ENCODE results near the gene OTOG.

OTOG gene

DNA sequence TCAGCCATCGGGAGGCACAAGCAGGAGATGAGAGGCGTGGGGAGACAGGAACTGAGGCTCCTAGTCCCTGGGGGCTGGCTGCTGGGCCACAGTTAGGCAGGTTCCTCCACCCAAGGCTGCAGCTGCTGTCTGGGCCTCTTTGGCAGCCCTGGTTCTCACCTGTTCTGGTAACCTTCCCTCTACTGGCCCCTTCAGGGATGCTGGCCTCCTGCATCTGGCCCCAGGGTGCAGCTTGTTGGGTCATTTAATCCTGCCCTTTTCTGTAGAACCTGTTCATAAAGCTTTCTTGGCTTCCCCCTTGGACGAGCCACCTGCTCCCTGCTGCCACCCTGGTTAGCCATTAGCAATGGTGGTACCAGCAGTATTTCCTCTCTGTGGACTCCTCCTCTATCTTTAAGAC is 8.3 kb upstream of the OTOG start:
- DNase-seq (ENCODE audit: insufficient read length, low spot score), result no peak
- FAIRE-seq, result no peak

DNA sequence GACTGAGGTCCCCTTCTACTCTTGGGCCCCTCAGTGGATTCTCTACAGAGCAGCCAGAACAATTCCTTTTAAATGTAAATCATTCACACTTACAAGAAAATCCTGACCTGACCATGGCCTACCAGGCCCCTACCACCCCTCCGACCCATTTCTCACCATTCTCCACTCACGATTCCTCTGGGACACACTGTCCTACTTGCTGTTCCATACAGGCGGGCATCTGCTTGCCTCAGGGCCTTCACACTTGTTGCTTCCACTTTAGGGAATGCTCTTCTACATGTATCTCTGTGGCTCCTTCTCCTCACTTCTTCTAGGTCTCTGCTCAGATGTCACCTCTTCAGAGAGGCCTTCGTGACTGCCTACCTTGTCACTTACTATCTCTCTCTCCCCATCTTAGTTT is 6.3 kb upstream of the OTOG start:
- FAIRE-seq (no peak), DNase-seq (ENCODE audit: insufficient read length, low spot score) (no peak)

DNA sequence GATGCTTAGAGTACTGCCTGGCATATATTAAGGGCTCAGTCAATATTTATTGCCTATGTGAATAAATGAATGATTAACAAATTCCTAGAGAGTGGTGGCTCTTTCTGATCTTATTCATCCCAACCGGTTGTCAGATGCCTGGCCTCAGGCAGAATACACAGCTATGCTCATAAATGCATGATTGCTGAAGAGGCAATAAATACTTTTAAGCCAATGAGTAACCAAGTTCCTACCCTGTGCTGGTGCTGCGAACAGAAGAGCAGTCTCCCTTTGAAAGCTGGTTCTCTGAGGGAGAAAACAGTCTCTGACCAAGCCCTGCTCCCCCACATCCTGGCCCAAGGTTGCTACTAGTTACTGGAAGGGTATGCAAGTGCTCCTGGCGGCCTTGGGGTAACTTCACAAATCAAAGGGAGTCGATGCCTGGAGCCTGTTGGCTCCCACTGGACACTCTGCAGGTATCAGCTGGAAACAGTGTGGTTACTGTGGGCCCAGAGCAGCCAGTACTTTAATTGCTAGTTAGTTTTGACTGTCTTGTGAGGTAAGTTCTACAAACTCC is 5.7 kb upstream of the OTOG start:
- DNase-seq (ENCODE audit: insufficient read length, low spot score) (no peak), FAIRE-seq (no peak)

DNA sequence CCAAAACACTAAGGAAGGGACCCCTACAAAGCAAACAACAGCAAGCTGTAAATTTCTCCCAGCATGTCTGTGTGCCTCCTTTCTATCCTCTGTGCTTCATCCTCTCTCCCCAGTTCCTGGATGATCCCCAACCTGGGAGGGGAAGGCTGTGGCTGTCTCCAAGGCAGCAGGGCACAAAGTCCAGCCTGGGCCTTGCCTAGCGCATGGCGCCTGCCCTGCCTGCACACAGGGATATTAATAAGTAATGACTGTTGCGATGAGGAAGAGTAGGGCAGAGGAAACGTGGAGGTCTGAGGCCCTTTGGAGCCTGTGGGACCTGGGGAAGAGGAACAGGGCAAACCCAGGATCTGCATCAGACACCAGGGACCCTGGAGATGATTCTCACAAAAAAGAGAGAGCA is 4.8 kb upstream of the OTOG start:
- no peak for DNase-seq (ENCODE audit: insufficient read length, low spot score)
- no peak for FAIRE-seq

DNA sequence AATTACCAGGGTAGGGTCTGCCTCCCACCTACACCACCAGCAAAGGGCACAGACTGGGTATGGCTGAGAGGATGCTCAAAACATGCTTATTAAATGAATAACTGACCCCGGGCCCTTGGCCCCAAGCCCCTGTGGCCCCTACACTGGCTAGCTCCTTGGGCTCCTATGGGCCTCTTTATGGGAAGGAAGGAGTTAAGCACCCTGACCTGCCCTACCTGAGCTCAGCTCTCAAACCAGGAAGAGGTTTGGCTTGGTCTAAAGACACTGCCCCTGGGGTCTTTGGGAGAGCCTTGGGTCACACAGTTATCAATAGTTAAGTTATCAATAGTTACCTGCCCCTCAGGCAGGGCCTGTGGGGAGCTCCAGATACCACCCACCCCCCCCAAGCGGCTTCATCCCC is 4.0 kb upstream of the OTOG start:
- DNase-seq (ENCODE audit: insufficient read length, low spot score), result no peak
- FAIRE-seq, result no peak

DNA sequence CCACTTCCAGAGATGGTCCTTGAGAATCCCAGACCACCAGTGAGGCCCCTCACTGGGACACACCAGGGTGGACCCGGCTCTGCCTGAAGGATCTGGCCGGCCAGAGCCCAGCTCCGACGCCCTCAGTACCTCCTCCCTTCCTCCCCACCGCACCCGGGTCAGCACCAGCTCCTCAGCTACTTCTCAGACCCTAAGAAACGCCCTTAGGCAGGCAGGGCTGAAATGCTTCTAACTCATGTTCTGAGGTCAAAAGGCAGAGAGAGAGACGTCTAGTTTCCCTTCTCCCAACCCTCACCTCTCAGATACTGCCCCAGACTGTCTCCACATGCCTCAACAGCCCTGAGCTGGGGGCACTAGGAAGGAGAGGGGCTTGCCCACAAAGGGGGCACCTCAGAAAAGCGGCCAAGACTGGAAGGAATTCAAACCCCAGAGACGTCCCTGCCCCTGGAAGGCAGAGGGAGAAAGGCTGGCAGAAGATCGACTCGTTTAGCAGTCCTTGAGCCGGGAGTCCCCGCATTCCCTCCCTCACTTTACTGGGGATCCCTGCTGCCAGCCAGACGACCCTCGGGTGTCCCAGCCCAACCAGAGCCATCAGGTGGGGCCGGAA is 3.4 kb upstream of the OTOG start:
- FAIRE-seq (no peak), DNase-seq (ENCODE audit: insufficient read length, low spot score) (no peak)

DNA sequence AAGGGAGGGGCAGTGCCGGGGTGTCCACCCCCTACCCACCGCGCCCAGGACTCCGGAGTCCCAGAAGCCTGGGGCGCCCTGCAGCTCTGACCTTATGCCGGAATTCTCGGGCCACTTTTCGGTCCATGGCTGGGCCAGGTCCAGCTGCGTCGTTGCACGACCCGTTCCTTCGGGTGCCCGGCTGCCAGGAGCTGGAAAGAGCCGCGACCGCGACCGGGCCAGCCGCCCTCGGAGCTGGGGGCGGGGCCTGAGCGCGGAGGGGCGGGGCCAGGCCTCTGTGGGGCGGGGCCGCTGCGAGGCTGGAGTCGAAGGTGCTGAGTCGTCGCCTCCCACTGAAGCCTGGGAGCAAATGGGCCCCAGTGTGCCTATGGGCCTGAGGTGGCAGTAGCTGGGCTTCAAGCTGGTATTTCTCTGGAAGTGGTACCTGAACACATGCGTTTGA is 2.9 kb upstream of the OTOG start, which contains the start of gene USH1C:
USH1C (minus strand) TSS at position 236 of the 442 bp plus-strand sequence; CDS start at position 127, 109 bp downstream.
- no peak for FAIRE-seq
- no peak for DNase-seq (ENCODE audit: insufficient read length, low spot score)

DNA sequence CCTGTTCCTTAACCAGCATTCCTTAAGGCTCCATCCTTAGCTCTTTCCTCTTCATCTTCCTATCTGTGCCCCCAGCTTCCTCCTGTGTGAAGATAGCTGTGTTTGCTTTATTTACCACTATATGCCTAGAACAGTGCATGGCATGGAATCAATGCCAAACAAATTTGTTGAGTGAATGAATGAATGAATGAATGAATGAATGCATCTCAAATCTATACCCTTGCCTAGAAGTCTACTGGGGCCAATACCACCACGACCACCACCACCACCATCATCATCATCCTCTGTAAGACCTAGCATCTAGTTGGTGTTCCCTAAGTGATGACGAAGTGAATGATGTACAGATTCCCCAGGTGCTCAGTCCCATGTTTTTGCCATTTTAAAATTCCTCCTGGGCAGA is 819 bp upstream of the OTOG start:
- DNase-seq (ENCODE audit: insufficient read length, low spot score) (no peak), FAIRE-seq (no peak)

DNA sequence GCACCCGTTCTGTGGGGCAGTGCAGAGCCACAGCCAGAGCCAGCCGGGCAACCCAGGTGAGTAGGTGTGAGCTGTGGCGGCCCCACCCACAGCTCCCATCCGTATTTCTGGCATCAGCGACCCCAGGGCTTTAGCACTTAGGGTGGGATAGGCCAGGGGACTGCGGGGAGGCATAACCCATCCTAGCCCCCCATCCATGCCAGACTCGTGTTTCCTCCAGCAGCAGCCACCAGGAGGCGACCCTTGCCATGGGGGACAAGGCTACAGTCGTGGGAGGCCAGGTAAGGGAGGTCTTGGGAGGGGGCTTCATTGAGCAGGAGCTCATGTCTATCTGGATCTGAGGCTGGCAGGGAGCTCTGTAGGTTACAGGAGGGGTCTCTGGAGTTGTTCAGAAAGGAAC is 873 bp downstream of the OTOG start:
- DNase-seq (ENCODE audit: insufficient read length, low spot score) (no peak), FAIRE-seq (no peak)

DNA sequence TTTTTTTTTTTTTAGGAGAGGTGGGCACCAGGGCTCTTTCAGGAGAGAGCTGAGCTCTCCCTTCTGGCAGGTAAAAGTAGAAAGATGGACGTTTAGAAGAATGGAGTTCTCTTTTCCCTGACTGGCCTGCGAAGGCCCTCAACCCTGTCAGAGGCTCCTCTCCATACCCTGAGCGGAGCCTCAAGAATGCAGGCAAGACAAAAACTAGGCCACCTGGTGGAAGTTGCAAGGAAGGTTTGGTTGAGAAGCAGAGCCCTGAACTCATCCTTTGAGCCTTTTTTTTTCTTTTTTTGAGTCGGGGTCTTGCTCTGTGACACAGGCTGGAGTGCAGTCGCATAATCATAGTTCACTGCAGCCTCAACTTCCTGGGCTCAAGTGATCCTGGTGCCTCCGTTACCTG is 1.4 kb downstream of the OTOG start:
- DNase-seq (ENCODE audit: insufficient read length, low spot score) (no peak), FAIRE-seq (no peak)

DNA sequence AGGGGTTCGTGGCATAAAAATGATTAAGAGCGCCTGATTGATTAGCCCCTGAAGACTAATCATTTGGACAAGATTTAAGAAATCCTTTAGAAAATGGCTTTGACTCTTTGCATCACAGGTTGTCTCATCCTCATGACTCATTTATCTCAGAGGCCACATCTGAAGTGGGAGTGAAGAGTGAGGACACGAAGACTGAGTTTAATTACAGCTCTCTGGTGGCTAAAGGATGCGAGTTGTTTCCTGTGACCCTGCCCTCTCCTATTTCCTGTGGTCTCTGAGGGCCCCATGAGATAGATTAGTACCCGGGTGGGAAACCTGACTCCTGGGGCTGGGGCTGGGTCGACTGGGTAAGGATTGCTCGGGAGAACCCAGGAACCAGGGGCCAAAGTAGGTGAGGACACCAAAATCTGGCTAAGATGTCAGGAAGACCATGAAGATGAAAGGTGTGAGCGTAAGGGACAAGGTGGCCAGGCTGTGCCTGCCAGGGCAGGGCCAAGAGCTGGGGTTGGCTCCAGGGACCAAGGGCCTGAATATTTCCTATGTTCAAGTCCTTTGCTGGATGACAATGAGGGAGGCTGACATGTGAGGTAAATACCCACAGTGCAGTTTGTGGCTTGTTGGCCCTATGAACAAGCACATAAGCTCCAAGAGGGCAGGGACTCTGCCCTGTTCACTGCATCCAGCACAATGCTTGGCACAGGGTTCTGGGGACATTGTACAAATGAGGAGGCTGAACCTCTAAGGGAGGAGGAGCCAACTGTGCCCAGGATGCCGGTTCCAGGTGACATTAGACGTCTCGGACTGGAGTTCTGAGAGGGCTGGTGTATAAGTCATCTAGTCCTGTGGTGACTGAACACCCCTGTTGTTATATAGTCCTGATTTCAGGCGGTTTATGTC is 3.6 kb downstream of the OTOG start:
- FAIRE-seq (peak; percentile 38), DNase-seq (ENCODE audit: insufficient read length, low spot score) (peak; percentile 46)

DNA sequence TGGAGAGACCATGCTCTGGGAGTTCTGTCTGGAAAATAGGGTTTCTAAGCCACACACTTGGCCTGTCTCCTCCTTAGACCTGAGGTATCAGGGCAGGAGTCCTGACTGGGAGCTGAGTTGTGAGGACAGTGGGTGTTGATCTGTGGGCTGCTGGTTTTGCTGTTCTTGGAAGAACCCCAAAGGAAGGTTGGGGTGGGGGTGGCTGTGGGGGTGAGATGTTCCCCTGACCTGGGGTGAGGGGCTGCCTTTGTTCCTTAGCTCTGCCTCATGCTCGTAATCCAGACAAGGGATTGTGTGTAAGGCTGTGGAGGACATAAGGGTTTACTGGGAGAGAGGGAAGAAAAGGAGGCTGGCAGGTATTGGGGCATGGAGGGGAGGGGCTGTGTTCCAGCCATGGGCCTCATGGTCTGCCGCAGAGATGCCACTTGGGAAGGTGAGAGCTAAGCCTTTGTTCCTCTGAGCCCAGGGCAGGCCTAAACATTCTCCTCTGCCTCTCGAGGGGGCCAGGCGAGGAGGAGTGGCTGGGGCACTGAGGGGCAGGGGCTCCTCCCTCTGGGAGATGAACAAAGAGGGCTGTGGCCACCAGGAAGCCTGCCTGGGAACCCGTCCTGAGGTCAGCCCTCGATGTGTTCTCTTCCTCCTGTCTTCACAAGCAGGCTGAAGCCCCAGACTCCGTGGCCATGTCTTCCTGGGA is 4.4 kb downstream of the OTOG start:
- FAIRE-seq (no peak), DNase-seq (ENCODE audit: insufficient read length, low spot score) (no peak)

DNA sequence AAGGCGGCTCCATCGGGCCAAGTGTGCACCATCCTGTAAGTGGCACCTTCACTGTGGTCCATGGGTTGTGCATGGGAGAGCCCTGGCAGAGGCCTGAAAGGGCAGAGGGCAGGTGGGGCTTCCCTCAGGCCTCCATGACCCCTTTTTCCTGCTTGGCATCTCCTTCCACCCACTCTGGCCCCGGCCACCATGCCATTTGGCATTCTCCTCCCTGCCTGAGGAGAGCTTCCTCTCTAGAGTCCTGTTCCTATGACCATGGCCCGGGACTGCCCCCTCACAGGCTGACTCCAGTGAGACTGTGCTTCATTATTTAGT is 4.9 kb downstream of the OTOG start:
- FAIRE-seq, result no peak
- DNase-seq (ENCODE audit: insufficient read length, low spot score), result no peak

DNA sequence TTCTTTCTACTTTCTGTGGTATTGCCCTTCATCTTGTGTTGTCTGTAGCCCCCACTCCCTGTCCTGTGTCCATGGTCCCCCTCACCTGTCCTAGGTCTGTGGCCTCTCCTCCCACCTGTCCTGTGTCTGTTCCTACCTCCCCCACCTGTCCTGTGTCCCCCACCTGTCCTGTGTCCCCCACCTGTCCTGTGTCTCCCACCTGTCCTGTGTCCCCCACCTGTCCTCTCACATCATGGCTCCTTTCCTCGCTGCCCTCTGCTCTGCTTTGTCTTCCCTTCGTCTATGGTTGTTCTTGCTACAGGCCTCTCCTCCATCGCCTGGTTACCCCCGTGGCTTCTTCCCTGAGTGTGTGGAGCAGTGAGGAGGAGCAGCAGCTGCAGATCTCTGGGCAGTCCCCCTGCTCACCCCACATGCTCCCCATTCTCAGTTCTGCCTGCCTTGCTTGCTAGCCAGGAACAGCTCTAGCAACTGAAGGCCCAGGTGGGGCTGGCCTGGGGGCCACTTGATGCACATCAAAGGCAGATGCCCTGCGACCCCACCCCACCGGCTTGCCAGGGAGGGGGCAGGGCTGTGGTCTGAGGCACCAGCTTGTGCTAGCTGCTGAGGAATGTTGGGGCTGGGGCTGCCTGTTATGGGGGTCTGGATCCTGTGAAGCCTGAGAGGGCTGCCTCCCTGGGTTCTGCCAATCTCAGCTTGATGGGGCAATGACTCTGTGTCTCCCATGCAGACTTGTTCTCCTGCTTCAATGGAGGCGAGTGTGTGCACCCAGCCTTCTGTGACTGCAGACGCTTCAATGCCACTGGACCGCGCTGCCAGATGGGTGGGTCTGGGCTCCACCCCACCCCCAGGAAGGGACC is 5.6 kb downstream of the OTOG start:
- DNase-seq (ENCODE audit: insufficient read length, low spot score) (no peak), FAIRE-seq (peak; percentile 81)

DNA sequence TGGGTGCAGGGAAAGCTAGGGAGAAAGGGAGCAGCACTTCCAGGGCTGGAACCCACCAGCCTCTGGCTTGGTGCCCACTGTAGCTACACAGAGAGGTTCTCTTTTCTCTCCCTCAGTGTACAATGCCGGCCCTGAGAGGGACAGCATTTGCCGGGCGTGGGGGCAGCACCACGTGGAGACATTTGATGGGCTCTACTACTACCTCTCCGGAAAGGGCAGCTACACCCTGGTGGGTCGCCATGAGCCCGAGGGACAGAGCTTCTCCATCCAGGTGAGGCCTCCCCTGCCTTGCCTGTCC is 6.1 kb downstream of the OTOG start:
- FAIRE-seq (no peak), DNase-seq (ENCODE audit: insufficient read length, low spot score) (no peak)

DNA sequence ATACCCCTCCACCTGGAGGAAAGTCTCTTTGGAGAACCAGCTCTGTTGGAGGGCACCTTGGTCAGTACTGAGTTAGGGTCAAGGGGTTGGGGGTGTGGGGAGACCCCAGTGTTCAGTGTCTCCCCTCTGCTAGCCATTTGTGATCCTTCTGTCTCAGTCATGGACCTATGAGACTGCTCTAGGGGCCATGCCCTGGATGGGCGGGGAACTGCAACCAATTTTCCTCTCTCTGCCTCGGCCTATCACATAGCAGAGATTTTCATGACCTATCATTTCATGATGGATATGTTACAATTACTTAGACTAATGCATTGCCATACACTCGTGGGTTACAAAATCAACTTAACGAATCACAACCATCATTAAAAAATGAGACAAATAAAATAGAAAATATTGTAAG is 7.4 kb downstream of the OTOG start:
- DNase-seq (ENCODE audit: insufficient read length, low spot score) (no peak), FAIRE-seq (no peak)

DNA sequence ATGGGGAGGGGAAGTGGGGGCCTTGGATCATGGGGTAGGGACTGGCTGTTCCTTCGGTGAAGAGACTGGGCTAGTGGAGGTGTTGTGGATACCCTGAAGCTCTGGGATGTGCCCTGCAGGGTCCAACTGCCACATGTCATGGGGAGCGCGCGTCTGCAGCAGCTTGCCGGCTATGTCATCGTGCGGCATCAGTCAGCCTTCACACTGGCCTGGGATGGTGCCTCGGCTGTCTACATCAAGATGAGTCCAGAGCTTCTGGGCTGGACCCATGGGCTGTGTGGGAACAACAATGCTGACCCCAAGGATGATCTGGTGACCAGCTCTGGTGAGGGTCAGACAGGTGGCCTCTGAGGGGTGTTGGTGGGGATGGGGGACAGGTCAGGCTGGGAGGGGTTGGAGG is 9.9 kb downstream of the OTOG start:
- FAIRE-seq (no peak), DNase-seq (ENCODE audit: insufficient read length, low spot score) (no peak)

DNA sequence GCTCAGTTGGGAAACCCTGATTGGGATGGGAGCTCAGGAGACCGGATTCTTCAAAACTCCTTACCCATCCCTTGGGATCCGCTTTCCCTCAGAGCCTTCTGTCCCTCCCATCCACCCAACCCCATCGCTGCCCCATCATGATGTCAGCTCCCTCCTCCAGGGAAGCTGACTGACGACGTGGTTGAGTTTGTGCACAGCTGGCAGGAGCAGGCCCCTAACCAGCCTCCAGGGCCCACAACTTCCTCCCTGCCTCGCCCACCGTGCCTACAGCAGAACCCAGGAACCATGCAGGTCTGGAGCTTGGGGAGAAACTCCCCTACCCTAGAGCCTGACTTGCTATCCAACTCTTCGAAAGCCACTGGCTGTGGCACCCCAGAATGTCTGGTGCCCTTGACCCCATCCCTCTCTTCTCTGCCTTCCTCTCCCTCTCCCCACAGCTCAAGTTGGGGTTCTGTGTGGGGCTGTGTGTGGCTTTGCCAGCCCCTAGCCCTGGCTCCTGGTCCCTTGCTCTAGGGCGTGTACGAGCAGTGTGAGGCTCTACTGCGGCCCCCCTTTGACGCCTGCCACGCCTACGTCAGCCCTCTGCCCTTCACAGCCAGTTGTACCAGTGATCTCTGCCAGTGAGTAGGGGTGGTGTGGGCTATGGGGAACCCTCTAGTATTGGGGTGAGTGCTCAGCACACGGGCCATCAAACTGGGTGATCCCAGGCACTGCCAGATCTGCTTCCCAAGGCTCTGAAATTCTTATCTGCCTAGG is 11.1 kb downstream of the OTOG start:
- FAIRE-seq (no peak), DNase-seq (ENCODE audit: insufficient read length, low spot score) (no peak)

DNA sequence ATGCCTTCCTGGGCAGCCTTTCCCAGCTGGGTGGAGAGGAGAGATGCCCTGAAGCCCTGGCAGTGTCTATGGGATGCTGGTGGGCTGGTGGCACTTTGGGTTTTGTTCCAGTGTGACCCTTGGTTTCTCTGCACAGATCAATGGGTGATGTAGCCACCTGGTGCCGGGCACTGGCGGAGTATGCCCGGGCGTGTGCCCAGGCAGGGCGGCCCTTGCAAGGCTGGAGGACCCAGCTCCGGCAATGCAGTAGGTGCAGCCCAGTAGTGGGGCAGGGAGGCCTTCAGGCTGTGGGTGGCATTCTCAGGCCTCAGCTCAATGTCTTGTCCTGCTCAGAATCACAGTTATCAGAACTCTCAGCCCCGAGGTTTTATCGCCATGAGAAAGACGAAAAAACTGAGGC is 11.9 kb downstream of the OTOG start:
- DNase-seq (ENCODE audit: insufficient read length, low spot score) (no peak), FAIRE-seq (no peak)

Data from HTR-8/SVneo (cell line).